OCI-LY1 (cell line): Measurements from ENCODE around the gene OTOR.

ENCODE experiments used
- EZH2 ChIP-seq: fragments of 200-600 bp; sonication (generic), shearing (Covaris generic); IDR thresholded peaks from 2 replicates; pipeline ENCODE4 v1.8.0; 2017; ENCODE audit warnings: borderline replicate concordance, mixed run types, mild to moderate bottlenecking, antibody characterized with exemption, low read length, moderate library complexity, mixed read lengths
- TF ChIP-seq, protein P1 (sequence below): fragments of 200-600 bp; sonication (generic), shearing (Covaris generic); IDR thresholded peaks from 2 replicates; pipeline ENCODE4 v1.5.1; 2017; ENCODE audit warnings: mild to moderate bottlenecking, antibody characterized with exemption, low read length, moderate library complexity, mixed read lengths

DNA sequence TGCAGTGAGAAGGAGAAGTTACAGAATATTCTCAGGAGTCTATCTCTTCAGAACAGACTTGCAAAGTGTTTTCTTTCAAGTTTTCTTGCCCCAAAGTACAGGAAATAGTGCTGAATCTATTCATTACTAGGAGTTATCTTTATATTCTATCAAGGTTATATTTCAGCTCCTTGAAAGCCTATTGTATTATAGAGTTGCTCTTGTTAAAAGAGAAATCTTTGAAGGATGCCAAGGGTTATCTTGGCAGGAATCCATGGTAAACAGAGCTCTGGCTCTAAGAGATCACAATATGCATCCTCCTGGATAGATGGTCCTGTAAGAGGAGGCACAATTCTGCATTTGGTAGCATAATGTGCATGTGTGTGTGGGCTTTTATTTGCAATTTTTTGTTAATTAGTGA is 39.6 kb upstream of the OTOR start:
- TF ChIP-seq, protein P1, sequence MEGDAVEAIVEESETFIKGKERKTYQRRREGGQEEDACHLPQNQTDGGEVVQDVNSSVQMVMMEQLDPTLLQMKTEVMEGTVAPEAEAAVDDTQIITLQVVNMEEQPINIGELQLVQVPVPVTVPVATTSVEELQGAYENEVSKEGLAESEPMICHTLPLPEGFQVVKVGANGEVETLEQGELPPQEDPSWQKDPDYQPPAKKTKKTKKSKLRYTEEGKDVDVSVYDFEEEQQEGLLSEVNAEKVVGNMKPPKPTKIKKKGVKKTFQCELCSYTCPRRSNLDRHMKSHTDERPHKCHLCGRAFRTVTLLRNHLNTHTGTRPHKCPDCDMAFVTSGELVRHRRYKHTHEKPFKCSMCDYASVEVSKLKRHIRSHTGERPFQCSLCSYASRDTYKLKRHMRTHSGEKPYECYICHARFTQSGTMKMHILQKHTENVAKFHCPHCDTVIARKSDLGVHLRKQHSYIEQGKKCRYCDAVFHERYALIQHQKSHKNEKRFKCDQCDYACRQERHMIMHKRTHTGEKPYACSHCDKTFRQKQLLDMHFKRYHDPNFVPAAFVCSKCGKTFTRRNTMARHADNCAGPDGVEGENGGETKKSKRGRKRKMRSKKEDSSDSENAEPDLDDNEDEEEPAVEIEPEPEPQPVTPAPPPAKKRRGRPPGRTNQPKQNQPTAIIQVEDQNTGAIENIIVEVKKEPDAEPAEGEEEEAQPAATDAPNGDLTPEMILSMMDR, result no peak
- TF ChIP-seq EZH2, result no peak
